GM18508 (cell line): ENCODE data around the gene TLE3.
"Not testable (repeated sequence)": the region's sequence is repeated elsewhere in the genome, so short reads cannot be mapped to it uniquely, and the experiment has no call there.

Experiments
- ATAC-seq: cut with Tn5 transposase; IDR thresholded peaks from one replicate; pipeline ENCODE4 v1.9.1; 2021; ENCODE audit warnings: moderate number of reproducible peaks; ENCODE audit not compliant: insufficient read depth, unreplicated experiment

Gene TLE3

GRCh38 chr15:70097321-70098152 lies at the start of gene TLE3:
TLE3 (minus strand) TSS chr15:70097917; CDS start chr15:70096798, 1,119 bp downstream.
- peak; percentile 41 for ATAC-seq

- no peak for ATAC-seq
Observed at GRCh38 chr15:70147178-70147760, 49.6 kb upstream of the TLE3 start.

- no peak for ATAC-seq
Observed at GRCh38 chr15:70146771-70147170, 49.1 kb upstream of the TLE3 start.

- ATAC-seq, result no peak
Observed at GRCh38 chr15:70146162-70146561, 48.4 kb upstream of the TLE3 start.

- ATAC-seq, result no peak
Observed at GRCh38 chr15:70145261-70145660, 47.5 kb upstream of the TLE3 start.

GRCh38 chr15:70142322-70143191 lies 44.8 kb upstream of the TLE3 start:
- no peak for ATAC-seq

GRCh38 chr15:70142072-70142321 lies 44.3 kb upstream of the TLE3 start:
- no peak for ATAC-seq

- no peak for ATAC-seq
Observed at GRCh38 chr15:70141376-70142071, 43.8 kb upstream of the TLE3 start.

GRCh38 chr15:70140543-70141375 lies 43.0 kb upstream of the TLE3 start:
- no peak for ATAC-seq

- ATAC-seq, result no peak
Observed at GRCh38 chr15:70140025-70140542, 42.4 kb upstream of the TLE3 start.

GRCh38 chr15:70137967-70138366 lies 40.2 kb upstream of the TLE3 start:
- ATAC-seq, result no peak

- not testable (repeated sequence) for ATAC-seq
Observed at GRCh38 chr15:70137021-70137420, 39.3 kb upstream of the TLE3 start.

GRCh38 chr15:70133781-70134421 lies 36.2 kb upstream of the TLE3 start:
- ATAC-seq, result no peak

- ATAC-seq, result no peak
Observed at GRCh38 chr15:70133296-70133695, 35.6 kb upstream of the TLE3 start.

- no peak for ATAC-seq
Observed at GRCh38 chr15:70132571-70132970, 34.9 kb upstream of the TLE3 start.

- ATAC-seq, result no peak
Observed at GRCh38 chr15:70132139-70132538, 34.4 kb upstream of the TLE3 start.

GRCh38 chr15:70128414-70129140 lies 30.9 kb upstream of the TLE3 start:
- ATAC-seq, result no peak

GRCh38 chr15:70127770-70128413 lies 30.2 kb upstream of the TLE3 start:
- no peak for ATAC-seq
